Stromal cell of bone marrow (primary cell): ENCODE results near the gene CCL15.
"Not testable (repeated sequence)": the region's sequence is repeated elsewhere in the genome, so short reads cannot be mapped to it uniquely, and the experiment has no call there.

Source experiments
- DNase-seq: peaks from one replicate; pipeline ENCODE4 v3.0.0-alpha.2; 2012; ENCODE audit warnings: low read depth

Gene CCL15, protein sequence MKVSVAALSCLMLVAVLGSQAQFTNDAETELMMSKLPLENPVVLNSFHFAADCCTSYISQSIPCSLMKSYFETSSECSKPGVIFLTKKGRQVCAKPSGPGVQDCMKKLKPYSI

DNA sequence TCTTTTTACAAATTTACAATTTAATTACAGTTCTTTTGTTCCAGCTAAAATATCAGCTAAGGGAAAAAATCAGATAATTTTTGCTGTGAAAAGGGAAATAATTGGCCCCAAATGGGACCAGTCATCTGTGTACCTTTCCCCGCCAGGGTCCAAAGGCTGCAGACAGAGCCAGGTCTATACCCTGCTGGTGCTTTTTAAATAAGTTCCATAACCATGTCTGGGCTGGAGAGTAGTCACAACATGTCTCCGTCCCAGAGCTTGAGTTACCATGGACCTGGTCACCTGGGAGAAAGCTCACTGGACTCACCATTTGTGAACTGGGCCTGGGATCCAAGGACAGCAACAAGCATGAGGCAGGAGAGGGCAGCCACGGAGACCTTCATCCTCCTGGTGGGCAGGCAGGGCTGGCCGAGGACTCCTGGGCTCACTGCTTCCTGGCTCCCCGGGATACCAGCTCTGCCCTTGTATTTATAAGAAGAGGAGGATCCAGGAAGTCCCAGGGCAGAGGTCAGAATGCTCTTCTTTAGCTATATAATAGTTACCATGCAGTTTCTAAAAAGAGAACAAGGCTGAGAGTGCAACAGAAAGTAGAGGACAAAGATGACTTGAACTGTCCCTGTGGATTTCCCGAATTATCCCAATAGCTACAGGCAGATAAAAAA lies at the start of gene CCL15:
TSS of gene CCL15 (minus strand) at position 444 of the 662 bp plus-strand sequence. CDS start at position 383, 61 bp downstream.
- DNase-seq = no peak

DNA sequence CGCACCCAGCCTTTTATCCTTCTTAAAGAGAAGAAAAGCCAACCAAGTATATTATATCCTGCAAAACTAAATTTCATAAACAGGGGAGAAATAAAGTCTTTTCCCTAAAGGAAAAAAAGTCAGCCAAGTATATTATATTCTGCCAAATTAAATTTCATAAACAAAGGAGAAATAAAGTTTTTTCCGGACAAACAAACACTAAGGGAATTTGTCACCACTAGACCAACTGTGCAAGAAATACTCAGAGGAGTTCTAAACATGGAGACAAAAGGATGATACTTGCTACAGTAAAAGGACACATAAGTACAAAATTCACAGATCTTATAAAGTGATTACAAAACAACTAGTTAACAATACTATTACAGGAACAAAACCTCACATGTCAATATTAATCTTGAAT lies 48.3 kb upstream of the CCL15 start:
- no peak for DNase-seq

DNA sequence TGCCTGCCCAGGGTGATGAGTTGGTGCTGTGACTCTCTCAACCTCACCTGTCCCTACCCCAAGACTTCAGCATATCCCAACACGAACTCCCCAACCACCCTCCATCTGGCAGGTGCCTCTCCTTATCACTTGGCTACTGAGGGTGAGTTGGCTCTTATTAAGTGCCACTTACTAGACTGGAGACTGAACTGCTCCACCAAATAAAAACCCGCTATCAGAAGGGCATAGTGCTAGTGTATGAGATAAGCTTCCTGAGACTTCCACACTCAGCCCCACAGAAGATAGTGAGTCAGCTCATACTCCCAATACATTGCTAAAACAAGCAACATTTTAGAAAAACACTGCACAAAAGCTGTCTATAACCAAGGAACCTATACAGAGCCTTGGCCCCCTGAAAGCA lies 46.7 kb upstream of the CCL15 start:
- no peak for DNase-seq

DNA sequence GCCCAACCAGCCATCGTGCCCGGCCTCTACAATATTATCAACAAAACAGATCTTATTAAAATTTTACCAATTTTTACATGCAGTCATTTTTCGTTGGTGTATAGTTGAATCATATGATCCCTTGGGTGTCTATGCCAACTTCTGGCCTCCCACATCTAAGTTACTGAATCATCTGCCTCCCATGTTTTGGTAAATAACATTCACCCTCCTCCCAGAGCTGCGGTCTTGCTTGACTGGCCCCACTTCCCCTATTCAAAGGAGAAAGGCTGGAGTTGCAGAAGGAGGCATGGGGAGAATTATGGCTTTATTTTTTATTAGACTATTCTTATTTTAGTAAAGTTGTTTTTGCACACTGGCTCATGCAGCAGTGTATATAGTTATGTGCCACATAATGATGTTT lies 34.9 kb upstream of the CCL15 start:
- no peak for DNase-seq

DNA sequence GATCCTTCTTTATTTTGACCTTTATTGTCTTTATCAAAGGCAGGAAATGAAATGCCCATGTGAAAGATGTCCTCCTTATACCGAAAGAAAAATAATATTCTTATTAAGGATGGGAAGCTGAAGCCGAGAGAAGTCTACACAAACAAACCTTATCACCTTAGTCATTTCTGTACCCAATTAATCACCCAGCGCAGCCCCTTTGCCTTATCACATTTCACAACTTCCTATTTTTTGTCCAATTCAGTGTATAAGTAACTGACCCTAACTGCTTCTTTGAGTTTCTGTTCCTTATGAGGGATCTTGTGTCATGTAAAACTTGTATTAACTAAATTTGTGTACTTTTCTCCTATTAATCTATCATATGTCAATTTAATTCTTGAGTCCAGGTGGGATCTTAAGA lies 32.8 kb upstream of the CCL15 start:
- DNase-seq = no peak

DNA sequence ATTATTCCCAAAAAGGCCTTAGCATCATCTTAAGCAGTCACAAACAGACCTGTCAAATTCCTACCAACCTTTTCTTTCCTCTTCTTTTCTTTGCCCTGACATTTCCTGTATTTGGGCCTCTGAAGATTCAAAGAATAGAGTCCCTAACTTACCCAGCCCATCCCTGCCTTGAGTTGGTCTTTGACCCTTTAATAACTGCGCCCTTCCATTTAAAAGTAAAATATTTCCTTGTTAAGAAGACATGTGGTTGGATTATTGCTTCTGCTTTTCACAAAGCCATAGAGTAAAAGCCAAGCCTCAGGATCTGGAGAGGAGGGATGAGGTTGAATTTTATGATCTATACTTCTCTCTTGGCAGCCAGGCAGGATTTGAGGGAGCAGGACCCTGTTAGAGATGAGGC lies 29.6 kb upstream of the CCL15 start:
- no peak for DNase-seq

DNA sequence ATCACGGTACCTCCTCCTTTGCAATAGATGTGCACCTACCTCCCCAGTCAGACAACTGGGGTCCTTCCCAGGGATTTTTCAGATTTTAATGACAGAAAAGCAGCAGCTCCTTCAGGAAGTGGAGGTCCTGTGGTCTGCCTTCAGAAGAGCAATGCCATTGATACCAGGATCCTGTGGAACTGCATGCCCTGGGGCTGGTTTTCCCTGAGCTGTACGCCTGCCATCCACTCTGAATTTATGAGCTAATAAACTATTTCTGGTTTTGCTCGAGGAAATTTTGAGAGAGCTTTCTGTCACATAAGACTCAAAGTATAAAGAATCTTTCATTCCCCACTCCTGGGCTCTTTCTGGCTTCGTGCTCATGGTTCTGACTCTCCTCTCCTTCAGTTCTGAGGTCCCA lies 26.4 kb upstream of the CCL15 start:
- DNase-seq = no peak

DNA sequence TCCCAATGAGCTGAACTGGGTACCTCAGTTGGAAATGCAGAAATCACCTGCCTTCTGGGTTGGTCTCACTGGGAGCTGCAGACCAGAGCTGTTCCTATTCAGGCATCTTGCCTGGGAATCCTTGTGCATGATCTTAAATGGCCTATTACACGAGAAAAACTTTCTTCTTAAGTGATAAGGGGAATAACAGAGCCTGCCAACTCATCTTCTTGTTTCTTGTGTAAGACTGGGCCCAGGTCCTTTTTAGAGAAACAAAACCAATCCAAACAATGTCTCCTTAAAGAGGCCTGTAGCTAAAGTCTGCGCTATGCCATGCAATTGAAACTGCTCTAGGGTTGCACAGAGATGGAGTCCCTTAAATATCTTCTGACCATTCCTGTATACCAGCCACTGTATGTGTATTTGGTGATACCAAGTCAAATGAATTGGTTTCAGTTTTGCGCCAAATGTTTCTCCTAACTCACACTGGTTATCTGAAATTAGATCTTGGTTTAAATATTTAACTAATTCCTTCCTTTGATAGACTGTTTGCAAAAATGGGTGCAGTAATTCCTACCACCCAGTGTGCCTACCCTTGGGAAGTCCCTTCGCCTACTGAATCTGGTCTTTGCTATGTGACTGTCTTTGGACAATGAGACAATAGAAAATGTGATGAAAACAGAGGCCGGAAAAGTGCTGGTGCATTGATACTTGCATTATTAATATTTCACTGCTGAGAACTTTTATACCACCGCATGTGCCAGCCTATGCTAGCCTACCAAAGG lies 22.9 kb upstream of the CCL15 start:
- no peak for DNase-seq

DNA sequence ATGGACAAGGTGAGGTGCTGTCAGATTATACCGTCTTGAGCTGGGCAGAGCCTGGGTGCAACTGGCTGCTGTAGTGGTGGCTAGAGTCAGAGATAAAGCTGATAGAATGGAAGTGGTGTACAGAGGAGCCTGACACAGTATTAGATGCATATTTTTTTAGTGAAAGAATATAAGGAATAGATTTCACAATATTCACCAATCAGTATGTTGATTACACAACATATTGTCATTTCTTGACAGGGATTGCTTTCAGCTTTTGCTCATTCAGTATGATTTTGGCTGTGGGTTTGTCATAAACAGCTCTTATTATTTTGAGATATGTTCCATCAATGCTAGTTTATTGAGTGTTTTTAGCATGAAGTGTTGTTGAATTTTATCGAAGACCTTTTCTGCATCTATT lies 18.1 kb upstream of the CCL15 start:
- no peak for DNase-seq

DNA sequence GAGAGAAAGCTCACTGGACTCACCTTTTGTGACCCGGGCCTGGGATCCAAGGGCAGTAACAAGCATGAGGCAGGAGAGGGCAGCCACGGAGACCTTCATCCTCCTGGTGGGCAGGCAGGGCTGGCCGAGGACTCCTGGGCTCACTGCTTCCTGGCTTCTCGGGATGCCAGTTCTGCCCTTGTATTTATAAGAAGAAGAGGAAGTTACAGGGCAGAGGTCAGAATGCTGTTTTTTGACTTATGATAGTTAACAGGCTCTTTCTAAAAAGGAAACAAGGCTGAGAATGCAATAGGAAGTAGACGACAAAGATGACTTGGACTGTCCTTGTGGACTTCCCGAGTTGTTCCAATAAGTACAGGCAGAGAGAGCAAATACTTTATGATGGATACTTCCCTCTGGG lies 16.4 kb upstream of the CCL15 start, which contains the start of gene CCL23:
TSS of gene CCL23 (minus strand) at position 174 of the 400 bp plus-strand sequence. CDS start at position 99, 75 bp downstream.
- DNase-seq = no peak

DNA sequence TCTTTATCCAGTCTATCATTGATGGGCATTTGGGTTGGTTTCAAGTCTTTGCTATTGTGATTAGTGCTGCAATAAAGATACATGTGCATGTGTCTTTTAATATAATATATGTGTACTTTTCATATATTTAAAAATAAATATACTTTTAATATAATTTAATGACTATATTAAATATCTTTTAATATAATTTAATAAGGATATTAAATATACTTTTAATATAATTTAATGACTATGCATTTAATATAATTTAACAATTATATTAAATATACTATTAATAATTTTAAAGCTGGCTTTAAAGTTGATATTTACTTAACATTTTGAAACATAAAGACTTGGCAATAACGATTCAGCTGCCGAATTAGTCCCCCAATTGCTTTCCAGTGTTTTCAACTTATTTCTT lies 15.2 kb upstream of the CCL15 start:
- no peak for DNase-seq

DNA sequence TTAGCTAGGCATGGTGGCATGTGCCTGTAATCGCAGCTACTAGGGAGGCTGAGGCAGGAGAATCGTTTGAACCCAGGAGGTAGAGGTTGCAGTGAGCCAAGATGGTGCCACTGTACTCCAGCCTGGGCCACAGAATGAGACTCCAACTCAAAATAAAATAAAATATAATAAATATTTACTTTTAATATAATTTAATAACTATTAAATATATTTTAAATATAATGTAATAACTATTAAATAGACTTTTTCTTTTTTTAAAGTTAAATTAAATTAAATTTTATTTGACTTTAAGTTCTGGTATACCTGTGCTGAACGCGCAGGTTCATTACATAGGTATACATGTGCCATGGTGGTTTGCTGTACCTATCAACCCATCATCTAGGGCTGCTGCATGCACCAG lies 14.5 kb upstream of the CCL15 start:
- DNase-seq = not testable (repeated sequence)

DNA sequence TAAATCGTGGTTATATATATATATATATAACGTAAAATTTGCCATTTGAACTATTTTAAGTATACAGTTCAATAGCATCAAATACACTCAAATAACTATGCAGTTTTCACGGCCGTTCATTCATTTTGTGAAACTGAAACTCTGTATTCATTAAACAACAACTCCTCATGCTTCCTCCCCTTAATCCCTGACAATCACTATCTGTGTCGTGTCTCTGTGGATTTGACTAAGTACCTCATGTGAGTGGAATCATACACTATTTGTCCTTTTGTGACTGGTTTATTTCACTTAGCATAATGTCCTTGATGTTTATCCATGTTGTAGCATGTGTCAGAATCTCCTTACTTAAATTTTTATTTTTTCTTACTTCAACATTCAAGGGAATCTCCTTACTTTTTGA lies 13.6 kb upstream of the CCL15 start:
- no peak for DNase-seq

DNA sequence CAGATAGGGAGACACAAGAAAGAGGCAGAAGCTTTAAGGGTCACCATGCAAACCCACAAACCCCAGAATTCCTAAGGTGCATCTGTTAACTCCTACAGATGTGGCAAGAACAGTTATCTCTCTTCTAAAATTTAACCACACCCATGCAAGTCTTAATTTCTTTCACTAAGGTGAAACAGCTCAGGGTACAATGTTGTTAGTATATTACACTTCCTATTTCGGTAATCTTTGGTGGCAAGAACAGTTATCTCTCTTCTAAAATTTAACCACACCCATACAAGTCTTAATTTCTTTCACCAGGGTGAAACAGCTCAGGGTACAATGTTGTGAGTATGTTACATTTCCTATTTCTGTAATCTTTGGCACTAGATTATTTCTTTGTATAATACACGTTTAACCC lies 9.8 kb upstream of the CCL15 start:
- no peak for DNase-seq

DNA sequence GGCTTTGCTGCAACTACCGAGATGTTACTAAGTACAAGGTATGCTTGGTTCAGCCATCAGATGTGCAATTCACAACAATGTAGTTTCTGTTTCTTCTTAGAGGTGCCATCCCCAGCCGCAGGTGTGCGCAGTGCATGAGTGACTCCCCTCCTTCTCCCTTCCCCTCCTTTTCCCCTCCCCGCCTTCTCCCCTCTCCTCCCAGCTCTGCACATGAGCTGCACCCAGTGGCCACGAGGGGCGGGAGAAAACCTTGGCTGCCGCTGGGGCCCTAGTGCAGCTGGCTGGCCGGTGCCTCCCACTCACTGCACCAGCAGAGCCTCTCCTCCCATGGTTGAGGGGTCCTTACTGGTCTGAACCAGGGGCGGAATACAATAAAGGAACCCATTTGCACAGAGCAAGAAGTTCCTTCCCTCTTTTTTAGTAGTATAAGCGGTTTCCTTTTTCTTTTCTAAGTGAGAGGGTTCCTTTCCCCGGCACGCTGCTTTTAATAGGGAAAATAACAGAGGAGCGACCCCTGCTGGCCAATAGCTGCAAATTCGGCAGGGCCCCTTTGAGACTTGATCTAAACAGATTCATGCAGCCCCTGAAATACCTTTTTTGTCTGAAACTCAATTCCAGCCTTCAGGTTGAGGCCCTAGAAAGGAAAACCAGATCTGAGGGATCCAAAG lies 7.8 kb upstream of the CCL15 start:
- no peak for DNase-seq

DNA sequence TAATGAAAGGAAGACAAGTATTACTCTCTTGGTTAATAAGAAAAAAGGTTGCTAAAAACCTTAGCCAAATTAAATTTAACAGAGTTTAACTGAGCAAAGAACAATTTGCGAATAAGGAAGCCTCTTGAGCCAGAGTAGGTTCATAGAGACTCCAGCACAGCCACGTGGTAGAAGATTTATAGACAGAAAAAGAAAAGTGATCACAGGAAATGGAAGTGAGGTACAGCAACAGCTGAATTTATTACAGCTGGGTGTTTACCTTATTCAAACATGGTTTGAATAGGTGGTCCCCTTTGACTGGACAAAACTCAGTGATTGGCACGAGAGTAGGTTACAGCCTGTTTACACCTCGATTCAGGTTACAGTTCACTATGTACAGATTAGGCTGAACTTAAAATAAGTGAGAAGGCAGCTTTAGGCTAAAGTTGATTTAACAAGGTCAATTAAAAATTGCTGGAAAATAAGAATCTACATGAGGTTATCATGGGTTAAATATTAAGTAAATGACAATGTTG lies 3.3 kb upstream of the CCL15 start:
- DNase-seq = no peak

DNA sequence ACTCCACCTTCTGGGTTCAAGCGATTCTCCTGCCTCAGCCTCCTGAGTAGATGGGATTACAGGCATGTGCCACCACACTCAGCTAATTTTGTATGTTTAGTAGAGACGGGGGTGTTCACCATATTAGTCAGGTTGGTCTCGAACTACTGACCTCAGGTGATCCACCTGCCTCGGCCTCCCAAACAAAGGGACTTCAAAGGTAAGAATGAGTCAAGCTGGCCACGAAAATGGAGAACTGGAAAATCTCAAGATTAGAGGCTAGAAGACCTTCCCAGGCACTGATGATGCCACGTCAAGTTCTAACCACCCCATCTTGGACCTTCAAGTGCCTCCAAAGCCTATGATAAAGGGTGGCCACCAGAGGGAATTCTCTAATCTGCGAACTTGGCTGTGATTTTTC lies 1.3 kb upstream of the CCL15 start:
- DNase-seq = no peak

DNA sequence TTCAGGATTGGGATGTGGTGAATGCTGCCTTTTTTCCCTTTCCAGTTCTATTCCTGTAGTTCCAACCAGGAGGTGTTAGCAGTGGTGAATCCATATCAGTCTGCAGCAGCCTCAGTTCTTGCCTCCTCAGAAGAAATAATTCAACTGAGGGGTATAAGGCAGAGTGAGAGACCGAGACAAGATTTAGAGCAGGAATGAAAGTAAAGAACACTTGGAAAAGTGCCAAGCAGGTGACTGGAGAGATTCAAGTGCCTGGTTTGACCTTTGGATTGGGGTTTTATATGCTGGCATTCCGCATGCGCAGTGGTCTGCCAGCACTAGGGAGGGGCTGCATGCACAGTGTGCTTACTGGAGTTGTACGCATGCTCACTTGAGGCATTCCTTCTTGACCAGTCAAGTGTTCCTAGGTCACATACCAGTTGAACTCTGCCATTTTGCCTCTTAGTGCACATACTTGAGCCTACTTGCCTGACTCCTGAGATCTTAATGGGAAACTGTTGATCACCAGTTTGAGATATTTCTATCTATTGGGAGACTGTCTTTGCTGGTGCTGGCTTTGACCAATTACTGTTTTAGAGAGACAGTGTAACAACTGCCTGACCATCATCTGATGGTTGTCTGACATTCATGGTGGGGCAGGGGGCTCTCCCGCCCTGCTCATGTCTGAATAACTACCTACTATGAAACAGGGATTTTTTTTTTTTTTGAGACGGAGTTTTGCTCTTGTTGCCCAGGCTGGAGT lies 680 bp upstream of the CCL15 start:
- DNase-seq = no peak

DNA sequence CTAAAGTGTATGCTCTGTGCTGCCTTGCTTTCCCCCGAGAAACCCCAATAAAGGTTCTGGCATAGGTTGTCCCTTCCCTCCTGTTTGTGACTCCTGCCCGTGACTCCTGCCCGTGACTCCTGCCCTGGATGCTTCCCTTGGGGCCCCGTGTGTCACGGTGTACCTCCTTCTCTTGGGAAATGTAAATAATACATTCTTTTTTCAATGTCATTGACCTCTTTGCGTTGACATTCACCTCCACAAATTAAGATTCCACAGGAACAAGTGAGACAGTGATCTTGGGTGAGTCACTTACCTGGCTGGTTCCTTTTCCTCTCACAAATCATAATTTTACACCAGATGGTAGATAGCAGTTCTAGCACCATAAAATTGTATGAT lies 632 bp downstream of the CCL15 start:
- no peak for DNase-seq

DNA sequence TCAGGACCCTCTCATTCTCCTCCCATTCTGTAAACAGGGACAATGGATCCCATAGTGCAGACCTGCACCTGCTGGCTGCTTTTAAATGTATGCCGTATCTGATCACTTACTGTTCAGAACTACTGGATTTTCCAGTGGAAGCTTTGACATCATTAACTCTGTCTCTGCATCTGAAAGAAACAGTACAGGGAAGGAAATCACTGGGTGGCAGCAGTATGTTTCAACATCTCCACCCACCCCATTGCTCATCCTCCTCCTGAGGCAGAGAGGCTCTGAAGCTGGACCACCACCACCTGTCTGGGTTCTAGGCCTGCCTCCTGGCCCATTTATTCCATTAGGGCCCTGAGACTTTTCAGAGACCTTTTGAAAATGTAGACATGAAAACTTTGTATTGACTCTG lies 2.6 kb downstream of the CCL15 start:
- no peak for DNase-seq

DNA sequence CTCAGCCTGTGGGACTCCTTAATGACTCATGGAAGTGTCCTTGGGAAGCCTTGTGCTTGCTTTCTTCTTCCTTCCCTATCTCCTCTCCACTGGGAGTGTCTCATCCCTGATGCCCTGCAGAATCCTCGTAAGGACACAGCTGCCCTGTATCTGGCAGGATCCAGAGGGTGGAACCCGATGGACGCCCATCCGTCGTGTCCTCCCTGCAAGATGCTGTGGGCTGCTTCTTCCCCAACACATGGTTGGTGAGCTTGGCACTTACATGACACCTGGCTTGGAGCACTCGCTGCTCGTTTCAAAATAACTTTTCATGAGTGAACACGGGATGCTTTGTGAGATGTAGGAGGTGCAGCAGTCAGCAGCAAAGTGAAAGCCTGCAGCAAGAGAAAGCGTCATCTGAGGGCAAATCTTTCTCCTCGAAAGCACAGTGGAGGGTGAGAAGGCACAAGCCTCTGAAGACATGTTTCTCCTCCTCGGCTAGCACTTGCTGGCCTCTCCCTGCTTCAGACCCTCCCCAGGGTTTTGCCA lies 3.3 kb downstream of the CCL15 start:
- DNase-seq = no peak

DNA sequence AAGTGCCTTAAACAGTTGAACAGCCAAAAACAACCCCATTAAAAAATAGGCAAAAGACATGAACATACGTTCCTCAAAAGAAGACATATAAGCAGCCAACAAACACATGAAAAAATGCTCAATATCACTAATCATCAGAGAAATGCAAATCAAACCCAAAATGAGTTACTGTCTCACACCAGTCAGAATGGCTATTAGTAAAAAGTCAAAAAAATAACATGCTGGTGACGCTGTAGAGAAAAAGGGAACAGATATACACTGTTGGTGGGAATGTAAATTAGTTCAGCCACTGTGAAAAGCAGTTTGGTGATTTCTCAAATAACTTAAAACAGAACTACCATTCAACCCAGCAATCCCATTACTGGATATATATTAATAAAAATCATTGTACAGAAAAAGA lies 6.0 kb downstream of the CCL15 start:
- DNase-seq = not testable (repeated sequence)
